HEK293 (cell line): ENCODE measurements around the gene SMC1B.

ENCODE experiments used
- CTCF ChIA-PET: fragments of 350-600 bp; formaldehyde crosslinking; extraction: SDS; loops from one replicate; lab custom pipeline; 2021; ENCODE audit warnings: antibody characterized with exemption; lab: Yijun Ruan, JAX
- POLR2A ChIA-PET: fragments of 300-600 bp; formaldehyde crosslinking; extraction: SDS; loops from one replicate; lab custom pipeline; 2020; ENCODE audit warnings: antibody characterized with exemption, inconsistent platforms; lab: Yijun Ruan, JAX
- H3K27ac ChIP-seq: fragments of 200-500 bp; sonication (Bioruptor generic); 2 replicates; pipeline ENCODE4 v1.5.1; 2014; ENCODE audit warnings: low read depth, low read length, control low read depth, inconsistent platforms; ENCODE audit errors: extremely low read depth
- H3K36me3 ChIP-seq, 2 experiments: fragments of 200-500 bp in 1 of 2; sonication (Bioruptor generic) in 1 of 2; 1 replicate in 1 of 2; 2 replicates in 1 of 2; pipeline ENCODE4 v1.5.1; 2014 to 2017; ENCODE audit warnings: inconsistent platforms in 2 of 2, low read length in 2 of 2; ENCODE audit not compliant: control insufficient read depth in 2 of 2, insufficient read depth in 1 of 2
- H3K4me1 ChIP-seq: fragments of 200-500 bp; sonication (Bioruptor generic); 2 replicates; pipeline ENCODE4 v1.5.1; 2014; ENCODE audit warnings: mild to moderate bottlenecking, low read length, inconsistent platforms; ENCODE audit not compliant: control insufficient read depth, insufficient read depth
- H3K4me3 ChIP-seq: 2 replicates; pipeline ENCODE4 v1.5.1; 2011; ENCODE audit warnings: low read depth, mild to moderate bottlenecking, control low read depth, low read length, moderate library complexity
- H3K9me3 ChIP-seq: fragments of 200-500 bp; sonication (Bioruptor generic); 2 replicates; pipeline ENCODE4 v1.5.1; 2014; ENCODE audit warnings: low read depth, low read length, inconsistent platforms; ENCODE audit not compliant: control insufficient read depth, insufficient read depth
- KLF8 ChIP-seq: fragments of 450-650 bp; formaldehyde crosslinking; IDR thresholded peaks from 2 replicates; pipeline ENCODE4 v1.5.1; 2016; ENCODE audit warnings: missing biosample characterization, missing genetic modification characterization
- SP2 ChIP-seq: fragments of 450-650 bp; formaldehyde crosslinking; IDR thresholded peaks from 2 replicates; pipeline ENCODE4 v1.5.1; 2016; ENCODE audit warnings: missing biosample characterization, missing genetic modification characterization
- SP7 ChIP-seq: fragments of 450-650 bp; formaldehyde crosslinking; IDR thresholded peaks from 2 replicates; pipeline ENCODE4 v1.5.1; 2016; ENCODE audit warnings: missing biosample characterization, missing genetic modification characterization
- YY1 ChIP-seq: fragments of 450-650 bp; formaldehyde crosslinking; IDR thresholded peaks from 2 replicates; pipeline ENCODE4 v1.5.1; 2018; ENCODE audit warnings: missing biosample characterization, missing genetic modification characterization
- ZNF140 ChIP-seq: fragments of 450-650 bp; formaldehyde crosslinking; IDR thresholded peaks from 2 replicates; pipeline ENCODE4 v1.5.1; 2016; ENCODE audit warnings: missing biosample characterization, missing genetic modification characterization
- ZNF19 ChIP-seq: fragments of 450-650 bp; formaldehyde crosslinking; IDR thresholded peaks from 2 replicates; pipeline ENCODE4; 2016; ENCODE audit warnings: missing biosample characterization, missing genetic modification characterization, low read depth
- ZNF24 ChIP-seq: fragments of 450-650 bp; formaldehyde crosslinking; IDR thresholded peaks from 2 replicates; pipeline ENCODE4 v1.5.1; 2016; ENCODE audit warnings: missing biosample characterization, missing genetic modification characterization
- ZNF280C ChIP-seq: fragments of 450-650 bp; formaldehyde crosslinking; IDR thresholded peaks from 2 replicates; pipeline ENCODE4 v1.5.1; 2016; ENCODE audit warnings: missing biosample characterization, missing genetic modification characterization
- ZNF610 ChIP-seq: fragments of 450-650 bp; formaldehyde crosslinking; IDR thresholded peaks from 2 replicates; pipeline ENCODE4 v1.5.1; 2016; ENCODE audit warnings: missing biosample characterization, missing genetic modification characterization, borderline replicate concordance
- ZNF624 ChIP-seq: fragments of 450-650 bp; formaldehyde crosslinking; IDR thresholded peaks from 2 replicates; pipeline ENCODE4 v1.5.1; 2017; ENCODE audit warnings: missing biosample characterization, missing genetic modification characterization
- TF ChIP-seq, protein P1 (sequence below): fragments of 450-650 bp; formaldehyde crosslinking; IDR thresholded peaks from 2 replicates; pipeline ENCODE4 v1.5.1; 2017; ENCODE audit warnings: missing biosample characterization, missing genetic modification characterization
- TF ChIP-seq, protein P2 (sequence below): fragments of 450-650 bp; formaldehyde crosslinking; IDR thresholded peaks from 2 replicates; pipeline ENCODE4 v1.5.1; 2016; ENCODE audit warnings: missing biosample characterization, missing genetic modification characterization
- TF ChIP-seq, protein P3 (sequence below): fragments of 450-650 bp; formaldehyde crosslinking; IDR thresholded peaks from 2 replicates; pipeline ENCODE4 v1.5.1; 2016; ENCODE audit warnings: missing biosample characterization, missing genetic modification characterization, low read depth

Gene SMC1B

GRCh38 chr22:45413368-45414211, at the start of gene SMC1B, which contains the start of gene RIBC2 (continued):
- TF ChIP-seq ZNF280C (tag by site-specific recombination) (no peak), YY1 (tag by site-specific recombination) (no peak), ZNF24 (tag by site-specific recombination) (no peak), ZNF140 (tag by site-specific recombination) (no peak), SP2 (tag by site-specific recombination) (0 out of 2 replicates have a peak, but pooled peaks have one; percentile 8), ZNF19 (tag by site-specific recombination) (no peak)
- TF ChIP-seq, protein P1, sequence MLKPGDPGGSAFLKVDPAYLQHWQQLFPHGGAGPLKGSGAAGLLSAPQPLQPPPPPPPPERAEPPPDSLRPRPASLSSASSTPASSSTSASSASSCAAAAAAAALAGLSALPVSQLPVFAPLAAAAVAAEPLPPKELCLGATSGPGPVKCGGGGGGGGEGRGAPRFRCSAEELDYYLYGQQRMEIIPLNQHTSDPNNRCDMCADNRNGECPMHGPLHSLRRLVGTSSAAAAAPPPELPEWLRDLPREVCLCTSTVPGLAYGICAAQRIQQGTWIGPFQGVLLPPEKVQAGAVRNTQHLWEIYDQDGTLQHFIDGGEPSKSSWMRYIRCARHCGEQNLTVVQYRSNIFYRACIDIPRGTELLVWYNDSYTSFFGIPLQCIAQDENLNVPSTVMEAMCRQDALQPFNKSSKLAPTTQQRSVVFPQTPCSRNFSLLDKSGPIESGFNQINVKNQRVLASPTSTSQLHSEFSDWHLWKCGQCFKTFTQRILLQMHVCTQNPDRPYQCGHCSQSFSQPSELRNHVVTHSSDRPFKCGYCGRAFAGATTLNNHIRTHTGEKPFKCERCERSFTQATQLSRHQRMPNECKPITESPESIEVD (tag by site-specific recombination) = no peak
- TF ChIP-seq, protein P2, sequence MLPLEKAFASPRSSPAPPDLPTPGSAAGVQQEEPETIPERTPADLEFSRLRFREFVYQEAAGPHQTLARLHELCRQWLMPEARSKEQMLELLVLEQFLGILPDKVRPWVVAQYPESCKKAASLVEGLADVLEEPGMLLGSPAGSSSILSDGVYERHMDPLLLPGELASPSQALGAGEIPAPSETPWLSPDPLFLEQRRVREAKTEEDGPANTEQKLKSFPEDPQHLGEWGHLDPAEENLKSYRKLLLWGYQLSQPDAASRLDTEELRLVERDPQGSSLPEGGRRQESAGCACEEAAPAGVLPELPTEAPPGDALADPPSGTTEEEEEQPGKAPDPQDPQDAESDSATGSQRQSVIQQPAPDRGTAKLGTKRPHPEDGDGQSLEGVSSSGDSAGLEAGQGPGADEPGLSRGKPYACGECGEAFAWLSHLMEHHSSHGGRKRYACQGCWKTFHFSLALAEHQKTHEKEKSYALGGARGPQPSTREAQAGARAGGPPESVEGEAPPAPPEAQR (tag by site-specific recombination) = no peak
- TF ChIP-seq, protein P3, sequence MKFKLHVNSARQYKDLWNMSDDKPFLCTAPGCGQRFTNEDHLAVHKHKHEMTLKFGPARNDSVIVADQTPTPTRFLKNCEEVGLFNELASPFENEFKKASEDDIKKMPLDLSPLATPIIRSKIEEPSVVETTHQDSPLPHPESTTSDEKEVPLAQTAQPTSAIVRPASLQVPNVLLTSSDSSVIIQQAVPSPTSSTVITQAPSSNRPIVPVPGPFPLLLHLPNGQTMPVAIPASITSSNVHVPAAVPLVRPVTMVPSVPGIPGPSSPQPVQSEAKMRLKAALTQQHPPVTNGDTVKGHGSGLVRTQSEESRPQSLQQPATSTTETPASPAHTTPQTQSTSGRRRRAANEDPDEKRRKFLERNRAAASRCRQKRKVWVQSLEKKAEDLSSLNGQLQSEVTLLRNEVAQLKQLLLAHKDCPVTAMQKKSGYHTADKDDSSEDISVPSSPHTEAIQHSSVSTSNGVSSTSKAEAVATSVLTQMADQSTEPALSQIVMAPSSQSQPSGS (tag by site-specific recombination) = no peak

DNA sequence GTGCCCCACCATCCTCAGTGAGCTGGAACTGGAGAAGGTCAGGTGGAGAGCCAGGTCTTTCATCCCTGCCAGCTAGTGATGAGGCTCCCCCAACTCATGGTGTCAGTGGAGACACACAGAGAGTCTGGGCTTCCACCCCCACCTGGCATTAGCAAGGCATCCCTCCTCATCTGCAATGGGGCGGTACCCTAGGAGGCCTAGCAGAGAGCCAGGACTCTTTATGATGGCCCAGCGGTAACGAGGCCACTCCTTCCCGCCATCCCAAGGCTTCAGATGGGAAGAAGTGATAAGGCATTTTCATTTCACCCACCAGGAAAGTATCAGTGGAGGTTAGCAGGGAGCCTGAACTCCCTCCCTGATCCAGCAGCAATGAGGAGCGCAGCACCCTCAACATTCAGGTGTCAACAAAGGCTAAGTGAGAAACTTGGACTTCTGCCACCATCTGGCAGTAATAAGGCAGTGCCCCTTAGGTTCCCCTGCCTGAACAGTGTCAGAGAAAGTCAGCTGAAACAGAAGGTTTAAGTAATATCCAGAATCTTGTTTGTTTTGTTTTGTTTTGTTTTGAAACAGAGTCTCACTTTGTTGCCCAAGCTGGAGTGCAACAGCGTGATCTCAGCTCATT, 48.7 kb upstream of the SMC1B start:
- H3K9me3 ChIP-seq = no peaks in the 10 kb centered on the region
- POLR2A ChIA-PET = no interaction called here
- H3K4me3 ChIP-seq = no peak overlapping the region
- CTCF ChIA-PET = interaction anchor here (0.6 to 1.2 kb wide), 5 partner anchors 20 to 197 kb away, joined by 3 read pairs; no protein-coding TSS in a partner anchor
- no peak for TF ChIP-seq KLF8 (tag by site-specific recombination)
- no peak for TF ChIP-seq ZNF624
- peak; percentile 54; the same call in 1 of the 2 replicates for TF ChIP-seq ZNF610 (tag by site-specific recombination)
- TF ChIP-seq SP7 (tag by site-specific recombination) = peak; percentile 59; the same call in 1 of the 2 replicates
- H3K4me1 ChIP-seq = no peaks in the 10 kb centered on the region
- H3K27ac ChIP-seq = no peak overlapping the region
- no peaks in the 10 kb centered on the region for H3K36me3 ChIP-seq
